GM12872 (cell line): ENCODE data around the gene SYT14.

Experiments
- TF ChIP-seq, protein P1 (sequence below): IDR thresholded peaks from 3 replicates; pipeline ENCODE4 v1.5.1; 2011; ENCODE audit warnings: low read depth, mild to moderate bottlenecking, low read length, moderate library complexity; ENCODE audit not compliant: insufficient read depth

SYT14 gene

DNA sequence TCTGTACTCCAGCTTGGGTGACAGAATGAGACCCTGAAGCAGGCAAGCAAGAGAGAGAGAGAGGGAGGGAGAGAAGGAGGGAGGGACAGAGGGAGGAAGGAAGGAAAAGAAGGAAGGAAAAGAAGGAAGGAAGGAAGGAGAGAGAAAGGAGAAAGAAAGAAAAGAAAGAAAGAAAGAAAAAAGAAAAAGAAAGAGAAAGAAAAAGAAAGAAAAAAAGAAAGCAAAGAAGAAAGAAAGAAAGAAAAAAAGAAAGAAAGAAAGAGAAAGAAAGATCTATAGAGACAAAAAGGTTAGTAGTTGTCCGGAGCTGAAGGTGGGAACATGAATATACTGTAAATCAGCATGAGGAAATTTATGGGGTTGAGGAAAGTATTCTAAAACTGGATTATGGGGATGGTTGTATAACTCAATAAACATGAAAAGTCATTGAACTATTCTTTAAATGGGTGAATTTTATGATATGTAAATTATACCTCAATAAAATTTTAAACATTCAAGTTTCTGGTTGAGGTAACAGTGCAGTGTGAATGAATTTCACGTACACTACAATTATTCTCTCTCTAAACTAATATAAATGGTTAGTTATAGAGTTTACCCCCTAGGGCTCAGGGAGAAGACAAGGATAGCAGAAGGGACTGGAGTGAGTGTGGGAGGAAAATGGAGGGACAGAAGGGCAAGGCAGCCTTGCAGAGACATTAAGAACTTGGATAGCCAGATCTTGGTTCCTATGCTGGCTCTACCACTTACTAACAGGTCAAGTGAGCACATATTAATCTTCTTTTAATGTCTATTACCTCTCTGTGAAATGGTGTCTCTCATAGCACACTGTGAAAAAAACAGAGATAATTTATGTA lies 269.8 kb downstream of the SYT14 start:
- TF ChIP-seq, protein P1, sequence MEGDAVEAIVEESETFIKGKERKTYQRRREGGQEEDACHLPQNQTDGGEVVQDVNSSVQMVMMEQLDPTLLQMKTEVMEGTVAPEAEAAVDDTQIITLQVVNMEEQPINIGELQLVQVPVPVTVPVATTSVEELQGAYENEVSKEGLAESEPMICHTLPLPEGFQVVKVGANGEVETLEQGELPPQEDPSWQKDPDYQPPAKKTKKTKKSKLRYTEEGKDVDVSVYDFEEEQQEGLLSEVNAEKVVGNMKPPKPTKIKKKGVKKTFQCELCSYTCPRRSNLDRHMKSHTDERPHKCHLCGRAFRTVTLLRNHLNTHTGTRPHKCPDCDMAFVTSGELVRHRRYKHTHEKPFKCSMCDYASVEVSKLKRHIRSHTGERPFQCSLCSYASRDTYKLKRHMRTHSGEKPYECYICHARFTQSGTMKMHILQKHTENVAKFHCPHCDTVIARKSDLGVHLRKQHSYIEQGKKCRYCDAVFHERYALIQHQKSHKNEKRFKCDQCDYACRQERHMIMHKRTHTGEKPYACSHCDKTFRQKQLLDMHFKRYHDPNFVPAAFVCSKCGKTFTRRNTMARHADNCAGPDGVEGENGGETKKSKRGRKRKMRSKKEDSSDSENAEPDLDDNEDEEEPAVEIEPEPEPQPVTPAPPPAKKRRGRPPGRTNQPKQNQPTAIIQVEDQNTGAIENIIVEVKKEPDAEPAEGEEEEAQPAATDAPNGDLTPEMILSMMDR = no peak

DNA sequence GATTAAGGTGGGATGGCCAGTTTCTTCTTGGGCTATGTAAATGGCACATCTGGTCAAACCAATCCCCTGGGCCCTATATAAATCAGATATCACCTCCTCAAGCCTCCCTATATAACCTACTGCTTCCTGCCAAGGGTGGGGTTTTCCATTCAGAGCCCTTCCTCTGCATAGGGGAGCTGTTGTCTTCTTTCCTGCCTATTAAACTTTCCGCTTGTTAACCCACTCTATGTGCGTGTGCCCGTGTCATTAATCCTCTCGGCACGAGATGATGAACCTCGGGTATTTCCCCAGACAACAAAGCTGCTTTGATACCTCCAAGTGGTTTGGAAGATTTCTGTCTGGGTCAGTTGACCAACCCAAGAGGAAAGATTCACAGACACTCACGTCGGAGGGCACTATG lies 275.3 kb downstream of the SYT14 start:
- TF ChIP-seq, protein P1 = no peak

DNA sequence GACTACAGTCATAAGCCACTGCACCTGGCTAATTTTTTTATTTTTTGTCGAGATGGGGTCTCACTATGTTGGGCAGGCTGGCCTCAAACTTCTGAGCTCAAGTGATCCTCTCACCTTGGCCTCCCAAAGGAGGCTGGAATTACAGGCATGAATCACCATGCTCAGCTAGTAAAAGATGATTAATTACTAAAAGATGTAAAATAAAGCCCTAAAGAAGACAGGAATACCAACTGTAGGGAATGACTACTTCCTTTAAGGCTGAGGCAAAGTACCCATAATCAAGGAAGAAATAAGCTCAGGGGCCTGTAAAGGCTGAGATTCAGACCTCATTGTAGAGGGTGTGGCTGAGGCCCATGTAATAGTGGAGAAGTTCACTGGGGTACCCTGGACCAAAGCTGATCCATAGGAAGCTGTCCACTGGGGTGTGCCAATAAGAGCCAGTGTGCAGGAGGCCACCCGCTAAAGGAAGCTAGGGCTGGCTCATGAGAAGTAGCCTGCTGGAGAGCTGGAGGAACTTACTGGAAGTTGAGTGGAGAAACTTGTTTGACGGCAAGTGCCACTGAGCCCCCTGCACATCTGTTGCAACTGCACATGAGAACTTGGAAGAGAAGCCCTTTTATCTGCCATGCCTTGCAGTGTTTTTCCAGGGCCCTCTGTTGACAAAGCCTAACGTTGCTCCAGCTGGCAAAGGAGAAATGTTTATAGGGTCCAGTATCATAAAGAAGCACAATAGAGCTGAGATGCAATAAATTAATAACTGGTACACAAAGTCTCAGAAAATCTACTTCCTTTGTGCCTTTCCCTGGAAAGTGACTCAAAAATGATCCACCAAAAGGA lies 276.8 kb downstream of the SYT14 start:
- TF ChIP-seq, protein P1 = no peak

DNA sequence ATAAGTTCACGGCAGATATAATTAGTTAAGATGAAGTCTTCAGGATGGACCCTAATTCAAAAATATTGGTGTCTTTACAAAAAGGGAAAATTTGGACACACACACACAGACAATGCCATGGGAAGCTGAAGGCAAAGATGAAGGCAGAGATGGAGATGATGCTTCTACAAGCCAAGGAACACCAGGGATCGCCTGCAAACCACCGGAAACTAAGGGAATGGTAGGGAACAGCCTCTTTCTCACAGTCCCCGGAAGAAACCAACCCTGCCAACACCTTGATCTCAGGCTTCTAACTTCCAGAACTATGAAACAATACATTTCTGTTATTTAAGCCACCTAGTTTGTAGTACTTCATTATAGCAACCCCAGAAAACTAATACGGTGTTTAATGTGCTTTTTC lies 279.5 kb downstream of the SYT14 start:
- TF ChIP-seq, protein P1 = no peak

DNA sequence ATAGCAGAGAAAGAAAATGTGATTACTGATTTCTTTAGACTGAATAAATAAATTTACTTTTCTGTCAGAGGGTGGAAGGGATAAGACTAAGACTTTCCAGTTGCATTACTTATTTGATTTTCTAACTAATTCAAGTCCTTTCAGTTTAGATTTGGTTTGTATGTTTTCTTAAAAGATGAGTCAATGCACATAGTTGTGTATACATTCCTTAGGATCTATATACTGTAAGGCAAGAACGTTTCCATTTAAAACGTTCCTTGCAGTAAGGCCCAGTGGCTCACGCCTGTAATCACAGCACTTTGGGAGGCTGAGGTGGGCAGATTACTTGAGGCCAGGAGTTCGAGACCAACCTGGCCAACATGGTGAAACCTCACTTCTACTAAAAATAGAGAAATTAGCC lies 280.0 kb downstream of the SYT14 start:
- TF ChIP-seq, protein P1 = no peak
